GM19452 (cell line): Measurements from ENCODE around the gene TCF4.

ENCODE experiments used
- ATAC-seq: cut with Tn5 transposase; IDR thresholded peaks from one replicate; pipeline ENCODE4 v1.9.1; 2021; ENCODE audit not compliant: unreplicated experiment

Gene TCF4

GRCh38 chr18:55506074-55506473 lies 81.9 kb downstream of the TCF4 start:
- no peak for ATAC-seq

- no peak for ATAC-seq
Measured at GRCh38 chr18:55504808-55505207, 83.2 kb downstream of the TCF4 start.

- no peak for ATAC-seq
Measured at GRCh38 chr18:55503167-55503820, 84.7 kb downstream of the TCF4 start.

- ATAC-seq = no peak
Measured at GRCh38 chr18:55501982-55502710, 85.8 kb downstream of the TCF4 start.

- no peak for ATAC-seq
Measured at GRCh38 chr18:55501579-55501978, 86.4 kb downstream of the TCF4 start.

- no peak for ATAC-seq
Measured at GRCh38 chr18:55500316-55501086, 87.5 kb downstream of the TCF4 start.

- no peak for ATAC-seq
Measured at GRCh38 chr18:55499526-55499925, 88.5 kb downstream of the TCF4 start.

- no peak for ATAC-seq
Measured at GRCh38 chr18:55497825-55498403, 90.1 kb downstream of the TCF4 start.

- ATAC-seq = no peak
Measured at GRCh38 chr18:55494899-55495298, 93.1 kb downstream of the TCF4 start.

GRCh38 chr18:55494441-55494840 lies 93.6 kb downstream of the TCF4 start:
- no peak for ATAC-seq

- ATAC-seq = no peak
Measured at GRCh38 chr18:55491616-55492015, 96.4 kb downstream of the TCF4 start.

GRCh38 chr18:55489034-55489986 lies 98.7 kb downstream of the TCF4 start:
- peak; percentile 79 for ATAC-seq

- no peak for ATAC-seq
Measured at GRCh38 chr18:55488473-55488872, 99.5 kb downstream of the TCF4 start.

GRCh38 chr18:55487997-55488396 lies 100.0 kb downstream of the TCF4 start:
- no peak for ATAC-seq

GRCh38 chr18:55486936-55487335 lies 101.1 kb downstream of the TCF4 start:
- ATAC-seq = no peak

GRCh38 chr18:55485666-55486065 lies 102.3 kb downstream of the TCF4 start:
- no peak for ATAC-seq

GRCh38 chr18:55484773-55485172 lies 103.2 kb downstream of the TCF4 start:
- ATAC-seq = no peak

GRCh38 chr18:55483266-55483871 lies 104.6 kb downstream of the TCF4 start:
- no peak for ATAC-seq

- no peak for ATAC-seq
Measured at GRCh38 chr18:55479656-55480420, 108.2 kb downstream of the TCF4 start.
